Measurements from ENCODE around the gene SYNGR4. TPM values are rescaled to one million over a fixed set of nuclear protein-coding genes. Genes with fewer than 3 reads are reported as not detected.
"Not testable (repeated sequence)": the region's sequence is repeated elsewhere in the genome, so short reads cannot be mapped to it uniquely, and the experiment has no call there.

The SYNGR4 gene
- polyA plus RNA-seq, 1 experiment = not detected

- ChIA-PET CTCF (interaction anchor here (0.6 to 0.8 kb wide), 2 partner anchors 20 to 213 kb away, joined by 3 read pairs; no protein-coding TSS in a partner anchor), POLR2A (interaction anchor here (0.6 kb wide), 1 partner anchor 11 kb away, joined by 4 read pairs; no protein-coding TSS in a partner anchor)
- Histone ChIP-seq H3K9me3 (ENCODE audit: control insufficient read depth, insufficient read depth, low read length) (no peaks in the 10 kb centered on the region), H3K27me3 (ENCODE audit: control insufficient read depth, insufficient read depth, low read length) (no peaks in the 10 kb centered on the region), H3K27ac (ENCODE audit: low read depth, low read length) (no peak overlapping the region), H3K4me3 (ENCODE audit: low read depth, low read length) (no peak overlapping the region)
- no peak for DNase-seq (ENCODE audit: low read depth, low spot score)
- TF ChIP-seq CTCF (IDR thresholded peaks at IDR 0.05; ENCODE audit: low read depth, low read length) = no peak
Observed at GRCh38 chr19:48371367-48371766, 7.2 kb downstream of the SYNGR4 start.

- POLR2A ChIA-PET = interaction anchor here (0.6 kb wide), 1 partner anchor 12 kb away, joined by 4 read pairs; no protein-coding TSS in a partner anchor
- not testable (repeated sequence) for DNase-seq (ENCODE audit: low read depth, low spot score); H3K27ac ChIP-seq (ENCODE audit: low read depth, low read length); H3K4me3 ChIP-seq (ENCODE audit: low read depth, low read length); H3K9me3 ChIP-seq (ENCODE audit: control insufficient read depth, insufficient read depth, low read length); H3K27me3 ChIP-seq (ENCODE audit: control insufficient read depth, insufficient read depth, low read length)
- CTCF ChIA-PET = interaction anchor here (0.8 kb wide), 1 partner anchor 21 kb away, joined by 3 read pairs; no protein-coding TSS in a partner anchor
Observed at GRCh38 chr19:48371771-48372170, 7.6 kb downstream of the SYNGR4 start.

GRCh38 chr19:48372904-48373303 is 8.7 kb downstream of the SYNGR4 start:
- ChIA-PET CTCF (interaction anchor here (1.5 kb wide), 1 partner anchor 18 kb away, joined by 6 read pairs; the partner anchor contains the start of gene KDELR1), POLR2A (no interaction called here)
- TF ChIP-seq CTCF (IDR thresholded peaks at IDR 0.05; ENCODE audit: low read depth, low read length) = no peak
- no peak for DNase-seq (ENCODE audit: low read depth, low spot score)
- Histone ChIP-seq H3K4me3 (ENCODE audit: low read depth, low read length) (no peak overlapping the region), H3K27me3 (ENCODE audit: control insufficient read depth, insufficient read depth, low read length) (no peaks in the 10 kb centered on the region), H3K9me3 (ENCODE audit: control insufficient read depth, insufficient read depth, low read length) (no peaks in the 10 kb centered on the region), H3K27ac (ENCODE audit: low read depth, low read length) (no peak overlapping the region)

DNA sequence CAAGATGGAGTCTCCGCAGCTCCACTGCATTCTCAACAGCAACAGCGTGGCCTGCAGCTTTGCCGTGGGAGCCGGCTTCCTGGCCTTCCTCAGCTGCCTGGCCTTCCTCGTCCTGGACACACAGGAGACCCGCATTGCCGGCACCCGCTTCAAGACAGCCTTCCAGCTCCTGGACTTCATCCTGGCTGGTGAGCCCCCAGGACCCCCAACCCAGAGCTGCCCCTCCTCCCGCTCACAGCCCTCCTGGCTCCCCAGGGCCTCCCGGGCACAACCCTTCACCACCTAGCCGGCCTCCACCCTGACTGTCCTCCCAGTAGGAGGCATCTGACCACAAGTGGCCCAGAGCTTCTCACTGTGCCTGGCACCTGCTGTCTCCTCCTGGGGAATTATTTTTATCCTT is 9.4 kb downstream of the SYNGR4 start:
- no peaks in the 10 kb centered on the region for H3K9me3 ChIP-seq (ENCODE audit: control insufficient read depth, insufficient read depth, low read length)
- no peaks in the 10 kb centered on the region for H3K27me3 ChIP-seq (ENCODE audit: control insufficient read depth, insufficient read depth, low read length)
- ChIA-PET POLR2A (no interaction called here), CTCF (interaction anchor here (1.5 kb wide), 1 partner anchor 18 kb away, joined by 6 read pairs; the partner anchor contains the start of gene KDELR1)
- DNase-seq (ENCODE audit: low read depth, low spot score) = no peak
- no peak overlapping the region for H3K27ac ChIP-seq (ENCODE audit: low read depth, low read length)
- no peak for TF ChIP-seq CTCF (IDR thresholded peaks at IDR 0.05; ENCODE audit: low read depth, low read length)
- H3K4me3 ChIP-seq (ENCODE audit: low read depth, low read length) = no peak overlapping the region

DNA sequence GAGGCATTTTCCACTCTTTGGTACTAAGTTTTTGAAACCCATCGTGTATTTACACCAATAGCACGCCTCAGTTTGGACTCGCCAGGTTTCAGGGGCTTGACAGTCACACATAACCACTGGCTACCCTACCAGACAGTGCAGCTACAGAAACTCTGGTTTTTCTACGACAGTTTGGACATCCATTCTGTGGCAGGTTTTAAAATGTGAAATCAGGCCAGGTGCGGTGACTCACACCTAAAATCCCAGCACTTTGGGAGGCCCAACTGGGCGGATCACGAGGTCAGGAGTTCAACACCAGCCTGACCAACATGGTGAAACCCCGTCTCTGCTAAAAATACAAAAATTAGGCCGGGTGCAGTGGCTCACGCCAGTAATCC is 14.0 kb downstream of the SYNGR4 start:
- DNase-seq (ENCODE audit: low read depth, low spot score) = no peak
- ChIA-PET POLR2A (interaction anchor here (0.7 kb wide), 1 partner anchor 270 kb away, joined by 3 read pairs; no protein-coding TSS in a partner anchor), CTCF (interaction anchor here (1.2 kb wide), 1 partner anchor 13 kb away, joined by 5 read pairs; the partner anchor contains the start of gene KDELR1)
- no peak for TF ChIP-seq CTCF (IDR thresholded peaks at IDR 0.05; ENCODE audit: low read depth, low read length)
- H3K27me3 ChIP-seq (ENCODE audit: control insufficient read depth, insufficient read depth, low read length) = no peaks in the 10 kb centered on the region
- no peak overlapping the region for H3K4me3 ChIP-seq (ENCODE audit: low read depth, low read length)
- H3K9me3 ChIP-seq (ENCODE audit: control insufficient read depth, insufficient read depth, low read length) = no peaks in the 10 kb centered on the region
- no peak overlapping the region for H3K27ac ChIP-seq (ENCODE audit: low read depth, low read length)
